Vagina (tissue), 2 donors: Measurements from ENCODE around the gene WDFY2.

Experiments used
- CTCF ChIP-seq, 3 experiments: fragments of 450-650 bp in 2 of 3; fragments of 200-600 bp in 1 of 3; sonication (generic) in 1 of 3; IDR thresholded peaks; one replicate each; pipeline ENCODE4 v1.5.1; 2017 to 2019; ENCODE audit warnings: antibody characterized with exemption in 3 of 3, mild to moderate bottlenecking in 2 of 3, moderate library complexity in 2 of 3
- POLR2A ChIP-seq, 2 donors: fragments of 450-650 bp; IDR thresholded peaks; one replicate each; pipeline ENCODE4 v1.6.1; 2017; ENCODE audit warnings: antibody characterized with exemption in 2 of 2, mild to moderate bottlenecking in 2 of 2, moderate library complexity in 2 of 2
- POLR2AphosphoS5 ChIP-seq, 2 donors: sonication (generic); formaldehyde crosslinking; IDR thresholded peaks; one replicate each; pipeline ENCODE4 v1.9.0; 2017; ENCODE audit warnings: antibody characterized with exemption in 2 of 2, mild to moderate bottlenecking in 2 of 2, low read depth in 1 of 2; ENCODE audit not compliant: insufficient read depth in 1 of 2

GRCh38 chr13:51538591-51539179, 45.6 kb upstream of the WDFY2 start:
- TF ChIP-seq POLR2AphosphoS5 (IDR thresholded peaks at IDR 0.05; ENCODE audit: insufficient read depth in 1 of 2, low read depth in 1 of 2) (no peak), CTCF (IDR thresholded peaks at IDR 0.05) (no peak), POLR2A (IDR thresholded peaks at IDR 0.05) (no peak)
